ENCODE results near the gene COA1.

DNA sequence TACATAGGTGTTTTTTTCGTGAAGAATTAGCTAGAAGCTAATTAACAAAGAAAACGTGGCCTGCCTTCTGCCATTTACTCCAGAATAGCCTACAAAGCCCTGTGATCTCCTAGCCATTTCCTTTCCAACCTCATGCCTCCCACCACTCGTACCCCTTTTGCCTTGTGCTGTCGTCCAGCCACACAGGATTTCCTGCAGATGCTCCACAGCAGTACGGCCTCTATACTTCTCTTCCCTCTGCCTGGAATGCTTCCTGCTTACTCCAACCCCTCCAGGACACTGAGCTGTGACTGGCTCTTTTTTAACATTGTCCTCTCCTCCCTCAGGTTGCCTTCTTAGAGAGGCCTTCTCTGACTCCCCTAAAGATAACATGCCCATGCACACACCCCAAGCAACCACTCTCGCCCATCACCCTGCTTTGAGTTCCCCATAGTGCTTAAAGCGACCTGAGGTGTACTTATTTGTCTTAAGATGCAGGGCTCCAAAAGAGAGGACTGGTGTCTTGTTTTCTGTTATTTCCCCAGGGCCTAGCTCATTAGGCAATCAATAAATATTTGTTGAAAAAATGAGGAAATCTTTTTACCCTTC is 113.7 kb downstream of the COA1 start:
- TF ChIP-seq EZH2 (optimal IDR thresholded peaks at IDR 0.05; ENCODE audit: low read depth, low read length): no peak
- TF ChIP-seq, protein P1, sequence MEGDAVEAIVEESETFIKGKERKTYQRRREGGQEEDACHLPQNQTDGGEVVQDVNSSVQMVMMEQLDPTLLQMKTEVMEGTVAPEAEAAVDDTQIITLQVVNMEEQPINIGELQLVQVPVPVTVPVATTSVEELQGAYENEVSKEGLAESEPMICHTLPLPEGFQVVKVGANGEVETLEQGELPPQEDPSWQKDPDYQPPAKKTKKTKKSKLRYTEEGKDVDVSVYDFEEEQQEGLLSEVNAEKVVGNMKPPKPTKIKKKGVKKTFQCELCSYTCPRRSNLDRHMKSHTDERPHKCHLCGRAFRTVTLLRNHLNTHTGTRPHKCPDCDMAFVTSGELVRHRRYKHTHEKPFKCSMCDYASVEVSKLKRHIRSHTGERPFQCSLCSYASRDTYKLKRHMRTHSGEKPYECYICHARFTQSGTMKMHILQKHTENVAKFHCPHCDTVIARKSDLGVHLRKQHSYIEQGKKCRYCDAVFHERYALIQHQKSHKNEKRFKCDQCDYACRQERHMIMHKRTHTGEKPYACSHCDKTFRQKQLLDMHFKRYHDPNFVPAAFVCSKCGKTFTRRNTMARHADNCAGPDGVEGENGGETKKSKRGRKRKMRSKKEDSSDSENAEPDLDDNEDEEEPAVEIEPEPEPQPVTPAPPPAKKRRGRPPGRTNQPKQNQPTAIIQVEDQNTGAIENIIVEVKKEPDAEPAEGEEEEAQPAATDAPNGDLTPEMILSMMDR (IDR thresholded peaks at IDR 0.05; ENCODE audit: low read length): no peak
- no peak for TF ChIP-seq EZH2phosphoT487 (IDR thresholded peaks at IDR 0.05; ENCODE audit: low read length)
